Endothelial cell (in vitro differentiated cells): ENCODE measurements around the gene TSHZ3. TPM values are rescaled to one million over a fixed set of nuclear protein-coding genes. Genes with fewer than 3 reads are reported as not detected.

Source experiments
- DNase-seq: peaks from one replicate; pipeline ENCODE4 v3.0.0; 2021; ENCODE audit warnings: low spot score
- H3K27ac Mint-ChIP-seq: one replicate; pipeline ENCODE4 v1.8.0; 2021; ENCODE audit warnings: mixed read lengths, inconsistent platforms; ENCODE audit not compliant: unreplicated experiment
- H3K27me3 Mint-ChIP-seq: one replicate; pipeline ENCODE4 v1.8.0; 2021; ENCODE audit warnings: mild to moderate bottlenecking, moderate library complexity, mixed read lengths, inconsistent platforms; ENCODE audit not compliant: unreplicated experiment
- H3K36me3 Mint-ChIP-seq: one replicate; pipeline ENCODE4 v1.8.0; 2021; ENCODE audit warnings: mild to moderate bottlenecking, low read depth, mixed read lengths, inconsistent platforms; ENCODE audit not compliant: unreplicated experiment
- H3K4me1 Mint-ChIP-seq: one replicate; pipeline ENCODE4 v1.8.0; 2021; ENCODE audit warnings: mild to moderate bottlenecking, mixed read lengths, inconsistent platforms; ENCODE audit not compliant: unreplicated experiment
- H3K4me3 Mint-ChIP-seq: one replicate; pipeline ENCODE4 v1.8.0; 2021; ENCODE audit warnings: mild to moderate bottlenecking, mixed read lengths, inconsistent platforms; ENCODE audit not compliant: unreplicated experiment
- H3K9me3 Mint-ChIP-seq: one replicate; pipeline ENCODE4 v1.8.0; 2021; ENCODE audit warnings: mixed read lengths, inconsistent platforms; ENCODE audit not compliant: unreplicated experiment
- CTCF ChIP-seq: fragments of 200-600 bp; sonication (generic); IDR thresholded peaks from one replicate; pipeline ENCODE4 v1.5.0; 2021; ENCODE audit warnings: antibody characterized with exemption; ENCODE audit not compliant: unreplicated experiment
- total RNA-seq: library from RNA; stranded (reverse); fragmentation: NEBNext Ultra II Directional; extraction: Animal tissue kit (Norgen Biotek cat#: 25700); gene quantifications from one replicate; pipeline ENCODE4 v1.2.1, GENCODE V29; 2021; ENCODE audit not compliant: unreplicated experiment

Gene TSHZ3
- total RNA-seq, 1 donor from 2014 or later, result 12.3 TPM

GRCh38 chr19:31299665-31300064 is 49.6 kb downstream of the TSHZ3 start:
- H3K4me3 Mint-ChIP-seq, result no peak overlapping the region
- H3K36me3 Mint-ChIP-seq, result no peaks in the 10 kb centered on the region
- no peak for TF ChIP-seq CTCF
- no peaks in the 10 kb centered on the region for H3K27me3 Mint-ChIP-seq
- no peak for DNase-seq
- no peaks in the 10 kb centered on the region for H3K9me3 Mint-ChIP-seq
- no peaks in the 10 kb centered on the region for H3K4me1 Mint-ChIP-seq
- H3K27ac Mint-ChIP-seq, result no peak overlapping the region

- Mint-ChIP-seq H3K27ac (no peak overlapping the region), H3K36me3 (no peaks in the 10 kb centered on the region), H3K9me3 (no peaks in the 10 kb centered on the region), H3K4me1 (no peaks in the 10 kb centered on the region), H3K4me3 (no peak overlapping the region), H3K27me3 (no peaks in the 10 kb centered on the region)
- DNase-seq, result no peak
- TF ChIP-seq CTCF, result no peak
Observed at GRCh38 chr19:31297991-31298390, 51.2 kb downstream of the TSHZ3 start.

- H3K4me3 Mint-ChIP-seq, result no peak overlapping the region
- no peak overlapping the region for H3K27ac Mint-ChIP-seq
- no peak for TF ChIP-seq CTCF
- DNase-seq, result no peak
- no peaks in the 10 kb centered on the region for H3K4me1 Mint-ChIP-seq
- no peaks in the 10 kb centered on the region for H3K36me3 Mint-ChIP-seq
- H3K27me3 Mint-ChIP-seq, result no peaks in the 10 kb centered on the region
- no peaks in the 10 kb centered on the region for H3K9me3 Mint-ChIP-seq
Observed at GRCh38 chr19:31296741-31297390, 52.4 kb downstream of the TSHZ3 start.

GRCh38 chr19:31294189-31294588 is 55.0 kb downstream of the TSHZ3 start:
- peaks cover 4% of the 10 kb centered on the region for H3K27me3 Mint-ChIP-seq
- no peaks in the 10 kb centered on the region for H3K36me3 Mint-ChIP-seq
- no peaks in the 10 kb centered on the region for H3K9me3 Mint-ChIP-seq
- TF ChIP-seq CTCF, result no peak
- H3K4me3 Mint-ChIP-seq, result no peak overlapping the region
- no peak overlapping the region for H3K27ac Mint-ChIP-seq
- H3K4me1 Mint-ChIP-seq, result peaks cover 3% of the 10 kb centered on the region
- no peak for DNase-seq

- no peak for TF ChIP-seq CTCF
- Mint-ChIP-seq H3K27ac (no peak overlapping the region), H3K36me3 (no peaks in the 10 kb centered on the region)
Observed at GRCh38 chr19:31292639-31293185, 56.5 kb downstream of the TSHZ3 start.

More at GRCh38 chr19:31292639-31293185, 56.5 kb downstream of the TSHZ3 start:
- Mint-ChIP-seq H3K9me3 (no peaks in the 10 kb centered on the region), H3K4me3 (no peak overlapping the region), H3K4me1 (peaks cover 3% of the 10 kb centered on the region), H3K27me3 (peaks cover 4% of the 10 kb centered on the region)
- no peak for DNase-seq
